CD14-positive monocyte (primary cell): Measurements from ENCODE around the gene NUP107. TPM values are rescaled to one million over a fixed set of nuclear protein-coding genes. Genes with fewer than 3 reads are reported as not detected.
"Not testable (repeated sequence)": the region's sequence is repeated elsewhere in the genome, so short reads cannot be mapped to it uniquely, and the experiment has no call there.

Experiments used
- DNase-seq, 3 donors: peaks; one replicate each; pipeline ENCODE4 v3.0.0-alpha.2; 2011 to 2022
- H2AFZ ChIP-seq: 2 replicates; pipeline ENCODE4 v1.6.0; 2012; ENCODE audit warnings: mild to moderate bottlenecking, low read depth, low read length, inconsistent platforms; ENCODE audit not compliant: insufficient read depth, poor library complexity, severe bottlenecking
- H3K27ac ChIP-seq, 2 donors: 1 replicate in 1 of 2; 2 replicates in 1 of 2; pipeline ENCODE4 v1.5.1; 2012 to 2013; ENCODE audit warnings: low read length in 2 of 2, control low read depth in 1 of 2, inconsistent platforms in 1 of 2, low read depth in 1 of 2, mild to moderate bottlenecking in 1 of 2
- H3K27me3 ChIP-seq, 2 donors: one replicate each; pipeline versions ENCODE4 v1.6.0 to v1.6.1; 2011 to 2013; ENCODE audit warnings: low read length in 2 of 2; ENCODE audit not compliant: control insufficient read depth in 2 of 2, insufficient read depth in 2 of 2
- H3K36me3 ChIP-seq, 2 donors: replicated peaks in 1 of 2; 1 replicate in 1 of 2; 2 replicates in 1 of 2; pipeline versions ENCODE4 v1.5.1 to v1.6.1; 2012 to 2013; ENCODE audit warnings: low read length in 2 of 2, control low read depth in 1 of 2, inconsistent platforms in 1 of 2, mild to moderate bottlenecking in 1 of 2; ENCODE audit not compliant: insufficient read depth in 2 of 2, control insufficient read depth in 1 of 2
- H3K4me1 ChIP-seq, 2 donors: 1 replicate in 1 of 2; 2 replicates in 1 of 2; pipeline versions ENCODE4 v1.5.1 to v1.6.1; 2012 to 2013; ENCODE audit warnings: low read length in 2 of 2, control low read depth in 1 of 2, inconsistent platforms in 1 of 2, mild to moderate bottlenecking in 1 of 2, moderate library complexity in 1 of 2; ENCODE audit not compliant: insufficient read depth in 2 of 2, control insufficient read depth in 1 of 2
- H3K4me2 ChIP-seq: replicated peaks from 2 replicates; pipeline ENCODE3; 2012; ENCODE audit warnings: low read length, moderate library complexity, mild to moderate bottlenecking; ENCODE audit not compliant: poor library complexity, severe bottlenecking; ENCODE audit errors: extremely low read depth
- H3K4me3 ChIP-seq, 3 experiments: fragments of 200-600 bp in 1 of 3; sonication (generic) in 1 of 3; replicated peaks in 1 of 3; 1 replicate in 2 of 3; 2 replicates in 1 of 3; pipeline ENCODE4 v1.5.1; 2011 to 2013; ENCODE audit warnings: low read length in 3 of 3, mild to moderate bottlenecking in 3 of 3, control low read depth in 2 of 3, low read depth in 2 of 3, inconsistent platforms in 1 of 3, moderate library complexity in 1 of 3
- H3K79me2 ChIP-seq: 2 replicates; pipeline ENCODE4 v1.6.0; 2012; ENCODE audit warnings: mild to moderate bottlenecking, control low read depth, inconsistent platforms, low read length, moderate library complexity; ENCODE audit not compliant: insufficient read depth
- H3K9ac ChIP-seq: 2 replicates; pipeline ENCODE4 v1.6.0; 2017; ENCODE audit warnings: low read length, mild to moderate bottlenecking; ENCODE audit not compliant: insufficient read depth, poor library complexity, severe bottlenecking
- H3K9me3 ChIP-seq, 2 donors: replicated peaks in 1 of 2; 1 replicate in 1 of 2; 2 replicates in 1 of 2; pipeline versions ENCODE4 v1.5.1 to v1.6.1; 2012 to 2013; ENCODE audit warnings: low read length in 2 of 2, control low read depth in 1 of 2; ENCODE audit not compliant: control insufficient read depth in 1 of 2, insufficient read depth in 1 of 2
- H4K20me1 ChIP-seq: 2 replicates; pipeline ENCODE4 v1.6.0; 2012; ENCODE audit warnings: mild to moderate bottlenecking, low read length, control low read depth, moderate library complexity; ENCODE audit not compliant: insufficient read depth
- H3K27ac Mint-ChIP-seq, 7 donors: one replicate each; pipeline ENCODE4 v1.8.0; 2020; ENCODE audit warnings: mild to moderate bottlenecking in 7 of 7, mixed read lengths in 7 of 7, moderate library complexity in 6 of 7, inconsistent platforms in 2 of 7
- H3K27me3 Mint-ChIP-seq, 3 donors: one replicate each; pipeline ENCODE4 v1.8.0; 2021 to 2022; ENCODE audit warnings: low read depth in 3 of 3, mild to moderate bottlenecking in 3 of 3, mixed read lengths in 3 of 3, moderate library complexity in 3 of 3, inconsistent platforms in 1 of 3
- H3K36me3 Mint-ChIP-seq, 2 donors: one replicate each; pipeline ENCODE4 v1.8.0; 2020; ENCODE audit warnings: mixed read lengths in 2 of 2, inconsistent platforms in 1 of 2, mild to moderate bottlenecking in 1 of 2
- H3K4me1 Mint-ChIP-seq: one replicate; pipeline ENCODE4 v1.8.0; 2020; ENCODE audit warnings: mild to moderate bottlenecking, mixed read lengths
- H3K4me3 Mint-ChIP-seq, 2 donors: one replicate each; pipeline ENCODE4 v1.8.0; 2020; ENCODE audit warnings: mild to moderate bottlenecking in 2 of 2, mixed read lengths in 2 of 2, moderate library complexity in 1 of 2
- H3K9me3 Mint-ChIP-seq, 7 donors: one replicate each; pipeline ENCODE4 v1.8.0; 2020 to 2022; ENCODE audit warnings: mixed read lengths in 7 of 7, mild to moderate bottlenecking in 6 of 7, moderate library complexity in 6 of 7, inconsistent platforms in 2 of 7
- WGBS: methylation state at CpG from one replicate; pipeline ENCODE4 v1.1.5; 2013; ENCODE audit warnings: missing lambda C conversion rate; ENCODE audit not compliant: insufficient coverage; 5-methylcytosine and 5-hydroxymethylcytosine counted together
- intact Hi-C, 2 donors: fragments of 100-400 bp; cut with micrococcal nuclease; formaldehyde crosslinking; loops; one replicate each; pipeline versions ENCODE4 v1.15.0 to v1.15.1; 2023
- polyA plus RNA-seq, 3 donors: library from polyadenylated mRNA; depleted of rRNA in 1 of 3; unstranded in 2 of 3; stranded (reverse) in 1 of 3; fragments of 300-500 nt in 2 of 3; fragments of >200 nt in 1 of 3; fragmentation: Illumina TruSeq in 2 of 3; gene quantifications; 1 replicate in 2 of 3; 2 replicates in 1 of 3; pipeline ENCODE4 v1.2.3, GENCODE V29; 2012 to 2021
- TF ChIP-seq, protein P1 (sequence below): fragments of 200-600 bp; IDR thresholded peaks from one replicate; pipeline ENCODE4 v1.8.0; 2022; ENCODE audit warnings: antibody characterized with exemption, mild to moderate bottlenecking

NUP107 gene
- polyA plus RNA-seq, 3 donors: 6.7 to 20.5 (median 10.7) TPM

DNA sequence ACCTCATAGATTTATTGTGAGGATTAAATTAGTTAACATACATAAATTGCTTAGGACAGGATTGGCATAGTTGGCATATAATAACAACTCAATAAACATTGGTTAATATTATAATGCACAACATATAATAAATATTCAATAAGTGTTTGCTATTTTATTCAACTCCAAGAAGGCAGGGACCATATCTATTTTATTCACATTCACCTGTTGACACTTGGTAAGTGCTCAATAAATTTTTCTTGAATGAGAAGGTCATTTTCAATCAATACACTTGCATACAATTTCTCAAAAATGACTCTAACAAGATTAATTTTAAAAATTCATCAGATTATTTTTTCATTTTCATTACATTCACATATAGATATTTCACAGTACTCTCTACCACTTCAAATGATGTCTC is 12.4 kb upstream of the NUP107 start:
- no peak overlapping the region for H2AFZ ChIP-seq
- DNase-seq: no peak
- no peak overlapping the region for H3K4me2 ChIP-seq
- no peaks in the 10 kb centered on the region for H3K9me3 Mint-ChIP-seq
- H3K4me3 ChIP-seq: no peak overlapping the region
- intact Hi-C loops: no loop called here
- no peak overlapping the region for H3K27ac ChIP-seq
- peaks cover 11% of the 10 kb centered on the region for H3K4me1 Mint-ChIP-seq
- no peaks in the 10 kb centered on the region for H3K36me3 ChIP-seq
- TF ChIP-seq, protein P1, sequence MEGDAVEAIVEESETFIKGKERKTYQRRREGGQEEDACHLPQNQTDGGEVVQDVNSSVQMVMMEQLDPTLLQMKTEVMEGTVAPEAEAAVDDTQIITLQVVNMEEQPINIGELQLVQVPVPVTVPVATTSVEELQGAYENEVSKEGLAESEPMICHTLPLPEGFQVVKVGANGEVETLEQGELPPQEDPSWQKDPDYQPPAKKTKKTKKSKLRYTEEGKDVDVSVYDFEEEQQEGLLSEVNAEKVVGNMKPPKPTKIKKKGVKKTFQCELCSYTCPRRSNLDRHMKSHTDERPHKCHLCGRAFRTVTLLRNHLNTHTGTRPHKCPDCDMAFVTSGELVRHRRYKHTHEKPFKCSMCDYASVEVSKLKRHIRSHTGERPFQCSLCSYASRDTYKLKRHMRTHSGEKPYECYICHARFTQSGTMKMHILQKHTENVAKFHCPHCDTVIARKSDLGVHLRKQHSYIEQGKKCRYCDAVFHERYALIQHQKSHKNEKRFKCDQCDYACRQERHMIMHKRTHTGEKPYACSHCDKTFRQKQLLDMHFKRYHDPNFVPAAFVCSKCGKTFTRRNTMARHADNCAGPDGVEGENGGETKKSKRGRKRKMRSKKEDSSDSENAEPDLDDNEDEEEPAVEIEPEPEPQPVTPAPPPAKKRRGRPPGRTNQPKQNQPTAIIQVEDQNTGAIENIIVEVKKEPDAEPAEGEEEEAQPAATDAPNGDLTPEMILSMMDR: no peak
- peaks cover 0 to 3% of the 10 kb centered on the region in 2 donors for H3K4me1 ChIP-seq
- no peaks in the 10 kb centered on the region for H3K79me2 ChIP-seq
- H3K9ac ChIP-seq: no peak overlapping the region
- H3K9me3 ChIP-seq: no peaks in the 10 kb centered on the region
- no peaks in the 10 kb centered on the region for H3K27me3 Mint-ChIP-seq
- H3K27ac Mint-ChIP-seq: no peak overlapping the region
- no peak overlapping the region for H3K4me3 Mint-ChIP-seq
- no peaks in the 10 kb centered on the region for H4K20me1 ChIP-seq
- no peaks in the 10 kb centered on the region for H3K27me3 ChIP-seq
- H3K36me3 Mint-ChIP-seq: no peaks in the 10 kb centered on the region

DNA sequence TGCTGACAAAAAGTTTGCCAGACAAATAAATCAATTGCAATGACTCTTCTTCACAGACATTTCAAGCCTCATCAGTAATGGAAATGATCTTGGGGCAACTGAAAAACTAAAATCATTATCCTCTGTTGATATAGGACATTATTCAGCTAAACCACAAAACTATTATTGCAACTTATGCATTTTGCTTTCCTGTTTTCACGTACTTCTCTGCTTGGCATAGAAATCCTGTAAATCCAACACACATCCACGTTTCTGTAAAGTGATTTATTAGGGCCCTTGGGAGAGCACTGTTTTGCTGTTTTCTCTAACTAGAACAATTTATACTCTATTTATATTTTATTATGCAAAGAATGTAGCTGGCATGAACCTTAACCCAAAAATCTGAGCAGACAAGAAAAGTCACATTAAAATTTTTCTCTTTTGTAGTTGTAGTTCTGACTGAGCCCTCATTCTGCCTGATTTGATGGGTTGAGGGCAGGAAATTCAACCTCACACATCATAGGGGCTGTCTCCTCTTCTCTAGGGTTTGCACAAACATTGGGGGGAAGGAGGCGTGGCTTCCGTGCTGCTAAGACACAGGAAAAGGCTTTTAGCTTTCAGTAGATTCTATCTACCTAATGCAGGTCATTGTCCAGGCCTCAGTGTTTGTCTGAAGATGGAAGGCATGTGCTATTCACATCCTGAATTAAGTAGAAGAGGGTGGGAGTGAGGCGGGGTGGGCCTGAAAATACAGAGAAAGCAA is 11.5 kb upstream of the NUP107 start:
- TF ChIP-seq, protein P1: no peak
- no peaks in the 10 kb centered on the region for H3K9me3 ChIP-seq
- no peaks in the 10 kb centered on the region for H3K9me3 Mint-ChIP-seq
- H3K4me1 Mint-ChIP-seq: peaks cover 11% of the 10 kb centered on the region
- DNase-seq: no peak
- intact Hi-C loops: no loop called here
- H3K27ac ChIP-seq: no peak overlapping the region
- H3K27ac Mint-ChIP-seq: no peak overlapping the region
- H3K4me3 Mint-ChIP-seq: no peak overlapping the region
- no peaks in the 10 kb centered on the region for H3K79me2 ChIP-seq
- H3K9ac ChIP-seq: no peak overlapping the region
- no peaks in the 10 kb centered on the region for H3K27me3 Mint-ChIP-seq
- no CpG with 5 or more reads among the region's 5 CpGs for WGBS
- no peaks in the 10 kb centered on the region for H4K20me1 ChIP-seq
- H3K36me3 ChIP-seq: no peaks in the 10 kb centered on the region
- H3K4me2 ChIP-seq: no peak overlapping the region
- H3K4me3 ChIP-seq: no peak overlapping the region
- no peak overlapping the region for H2AFZ ChIP-seq
- H3K4me1 ChIP-seq: peaks cover 0 to 3% of the 10 kb centered on the region in 2 donors
- no peaks in the 10 kb centered on the region for H3K36me3 Mint-ChIP-seq
- no peaks in the 10 kb centered on the region for H3K27me3 ChIP-seq

DNA sequence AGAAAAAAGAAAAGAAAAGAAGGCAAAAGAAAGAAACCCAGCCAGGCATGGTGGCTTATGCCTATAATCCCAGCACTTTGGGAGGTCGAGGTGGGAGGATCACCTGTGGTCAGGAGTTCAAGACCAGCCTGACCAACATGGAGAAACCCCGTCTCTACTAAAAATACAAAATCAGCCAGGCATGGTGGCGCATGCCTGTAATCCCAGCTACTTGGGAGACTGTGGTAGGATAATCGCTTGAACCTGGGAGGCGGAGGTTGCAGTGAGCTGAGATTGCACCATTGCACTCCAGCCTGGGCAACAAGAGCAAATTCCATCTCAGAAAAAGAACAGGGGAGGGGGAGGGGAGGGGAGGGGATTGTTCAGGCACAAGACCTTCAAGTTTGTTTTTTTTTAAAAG is 9.9 kb upstream of the NUP107 start:
- H3K4me3 ChIP-seq, H3K27ac ChIP-seq, H3K9me3 Mint-ChIP-seq, H3K36me3 Mint-ChIP-seq, H3K27me3 ChIP-seq, H3K79me2 ChIP-seq, intact Hi-C loops, H3K9me3 ChIP-seq, H3K4me2 ChIP-seq, H3K27me3 Mint-ChIP-seq, H3K27ac Mint-ChIP-seq, H4K20me1 ChIP-seq, H3K4me1 ChIP-seq, H3K4me3 Mint-ChIP-seq, DNase-seq, H3K9ac ChIP-seq, H3K4me1 Mint-ChIP-seq, H2AFZ ChIP-seq, H3K36me3 ChIP-seq: not testable (repeated sequence)
- WGBS: 100% methylated on average over 1 of the region's 5 CpGs
